Measurements from ENCODE around the gene RBBP9.

GRCh38 chr20:18466574-18466893, 30.5 kb downstream of the RBBP9 start:
- TF ChIP-seq EZH2phosphoT487 (IDR thresholded peaks at IDR 0.05; ENCODE audit: borderline replicate concordance, low read length) (no peak), CTCF (IDR thresholded peaks at IDR 0.05; ENCODE audit: low read depth, low read length, poor library complexity, severe bottlenecking) (no peak)
